Endothelial cell of umbilical vein (primary cell): ENCODE results near the gene SMAD3. TPM values are rescaled to one million over a fixed set of nuclear protein-coding genes. Genes with fewer than 3 reads are reported as not detected.
"Not testable (repeated sequence)": the region's sequence is repeated elsewhere in the genome, so short reads cannot be mapped to it uniquely, and the experiment has no call there.

Experiments used
- BruUV-seq: library from RNA; stranded (reverse); fragments of 400-500 nt; replicated peaks from 2 replicates; lab custom pipeline; 2021; lab: Mats Ljungman, UMichigan
- CTCF ChIA-PET: fragments of 300-600, 350-600 bp; sonication (Branson Sonifier 250); formaldehyde crosslinking; loops from one replicate; lab custom pipeline; 2021; ENCODE audit warnings: antibody characterized with exemption, inconsistent platforms; lab: Charles Lee
- POLR2A ChIA-PET: fragments of 300-600, 350-600 bp; sonication (Branson Sonifier 250); formaldehyde crosslinking; loops from one replicate; lab custom pipeline; 2021; ENCODE audit warnings: antibody characterized with exemption, inconsistent platforms; lab: Charles Lee
- DNase-seq: peaks from one replicate; pipeline ENCODE4 v3.0.0-alpha.2; 2011; ENCODE audit warnings: low read depth, low spot score
- FAIRE-seq: peaks from 2 replicates; lab custom pipeline; 2011; peaks lifted over from hg19 to GRCh38; lab: Jason Lieb, UNC
- H2AFZ ChIP-seq: 2 replicates; pipeline ENCODE4 v1.6.0; 2012; ENCODE audit warnings: low read depth, low read length, control low read depth, inconsistent platforms
- H3K27ac ChIP-seq: 2 replicates; pipeline ENCODE4 v1.5.1; 2011; ENCODE audit warnings: low read depth, mild to moderate bottlenecking, control low read depth, low read length, moderate library complexity; ENCODE audit not compliant: insufficient read depth
- H3K27me3 ChIP-seq, 2 experiments: 2 replicates each; pipeline versions ENCODE4 v1.6.0 to v1.6.1; 2011; ENCODE audit warnings: low read length in 2 of 2, mixed read lengths in 1 of 2; ENCODE audit not compliant: control insufficient read depth in 2 of 2, insufficient read depth in 2 of 2
- H3K36me3 ChIP-seq, 2 experiments: 2 replicates in 1 of 2; 3 replicates in 1 of 2; pipeline ENCODE4 v1.5.1; 2011; ENCODE audit warnings: low read length in 2 of 2, mild to moderate bottlenecking in 1 of 2, moderate library complexity in 1 of 2; ENCODE audit not compliant: control insufficient read depth in 2 of 2, insufficient read depth in 2 of 2; ENCODE audit errors: extremely low read depth in 1 of 2
- H3K4me1 ChIP-seq: 3 replicates; pipeline ENCODE4 v1.5.1; 2011; ENCODE audit warnings: mild to moderate bottlenecking, low read length; ENCODE audit not compliant: control insufficient read depth, insufficient read depth; ENCODE audit errors: extremely low read depth
- H3K4me2 ChIP-seq: 2 replicates; pipeline ENCODE4 v1.6.1; 2011; ENCODE audit warnings: low read length, control low read depth, mixed read lengths; ENCODE audit not compliant: insufficient read depth
- H3K4me3 ChIP-seq, 3 experiments: fragments of 200-600 bp in 1 of 3; sonication (generic), shearing (Covaris generic) in 1 of 3; replicated peaks in 1 of 3; 2 replicates each; pipeline ENCODE4 v1.5.1; 2011 to 2016; ENCODE audit warnings: control low read depth in 3 of 3, low read length in 3 of 3, mild to moderate bottlenecking in 2 of 3, inconsistent platforms in 1 of 3, low read depth in 1 of 3, moderate library complexity in 1 of 3; ENCODE audit not compliant: insufficient read depth in 1 of 3
- H3K79me2 ChIP-seq: 2 replicates; pipeline ENCODE4 v1.6.0; 2012; ENCODE audit warnings: low read length, inconsistent platforms; ENCODE audit not compliant: control insufficient read depth, insufficient read depth
- H3K9ac ChIP-seq: replicated peaks from 2 replicates; pipeline ENCODE3; 2011; ENCODE audit warnings: low read length, control low read depth; ENCODE audit not compliant: insufficient read depth; ENCODE audit errors: extremely low read depth
- H3K9me1 ChIP-seq: replicated peaks from 3 replicates; pipeline ENCODE4 v1.6.0; 2011; ENCODE audit warnings: mild to moderate bottlenecking, low read length; ENCODE audit not compliant: control insufficient read depth, insufficient read depth; ENCODE audit errors: extremely low read depth
- H3K9me3 ChIP-seq: replicated peaks from 2 replicates; pipeline ENCODE4 v1.5.1; 2012; ENCODE audit warnings: low read length, inconsistent platforms; ENCODE audit not compliant: control insufficient read depth, insufficient read depth
- H4K20me1 ChIP-seq: replicated peaks from 2 replicates; pipeline ENCODE3; 2011; ENCODE audit warnings: mild to moderate bottlenecking, low read length; ENCODE audit not compliant: control insufficient read depth, insufficient read depth; ENCODE audit errors: extremely low read depth
- CTCF ChIP-seq, 2 donors: IDR thresholded peaks; 1 replicate in 1 of 2; 2 replicates in 1 of 2; pipeline ENCODE4 v1.5.1; 2011; ENCODE audit warnings: low read length in 2 of 2, mild to moderate bottlenecking in 2 of 2, moderate library complexity in 2 of 2, control low read depth in 1 of 2, inconsistent platforms in 1 of 2, low read depth in 1 of 2; ENCODE audit not compliant: insufficient read depth in 1 of 2; ENCODE audit errors: extremely low read depth in 1 of 2
- EZH2 ChIP-seq: IDR thresholded peaks from 2 replicates; pipeline ENCODE4 v1.6.1; 2012; ENCODE audit warnings: borderline replicate concordance, low read depth, mild to moderate bottlenecking, moderate library complexity, low read length, inconsistent platforms; ENCODE audit not compliant: severe bottlenecking
- FOS ChIP-seq: IDR thresholded peaks from 2 replicates; pipeline ENCODE4 v1.6.1; 2011; ENCODE audit warnings: mild to moderate bottlenecking, low read length, moderate library complexity, borderline replicate concordance; ENCODE audit not compliant: insufficient read depth
- GATA2 ChIP-seq: IDR thresholded peaks from 2 replicates; pipeline ENCODE4 v1.7.0; 2011; ENCODE audit warnings: low read depth, mild to moderate bottlenecking, moderate library complexity, mixed read lengths, low read length; ENCODE audit not compliant: insufficient read length, insufficient read depth
- JUN ChIP-seq: IDR thresholded peaks from 2 replicates; pipeline ENCODE4 v1.6.1; 2011; ENCODE audit warnings: borderline replicate concordance, low read depth; ENCODE audit not compliant: insufficient read length, insufficient read depth
- MAX ChIP-seq: IDR thresholded peaks from 2 replicates; pipeline ENCODE4 v1.6.1; 2011; ENCODE audit not compliant: insufficient read depth, insufficient read length
- MYC ChIP-seq: IDR thresholded peaks from one replicate; pipeline ENCODE4 v1.6.1; 2011; ENCODE audit warnings: mild to moderate bottlenecking, low read depth, low read length
- POLR2A ChIP-seq: IDR thresholded peaks from 2 replicates; pipeline ENCODE4 v1.6.1; 2012; ENCODE audit warnings: low read depth, mild to moderate bottlenecking, control low read depth, low read length
- POLR2AphosphoS5 ChIP-seq: IDR thresholded peaks from 2 replicates; pipeline ENCODE4 v1.6.1; 2012; ENCODE audit warnings: low read depth, mild to moderate bottlenecking, control low read depth, low read length, moderate library complexity; ENCODE audit not compliant: insufficient read depth
- dilution Hi-C: fragments of 300-500 bp; cut with MboI; formaldehyde crosslinking; loops from one replicate; pipeline ENCODE4 v1.15.0; 2019; ENCODE audit warnings: low sequenced_read_pairs; ENCODE audit not compliant: extremely low pct_ligation_motif_present
- intact Hi-C: fragments of 100-400 bp; cut with micrococcal nuclease; formaldehyde crosslinking; loops from one replicate; pipeline ENCODE4 v1.10.0; 2022
- polyA plus RNA-seq, 4 experiments: library from polyadenylated mRNA; depleted of rRNA in 3 of 4; stranded (reverse) in 3 of 4; unstranded in 1 of 4; fragments of >200 nt; gene quantifications; 2 replicates each; pipeline versions ENCODE4 v1.2.1 to v1.2.3, GENCODE V29; 2011 to 2012; ENCODE audit warnings: missing spikeins in 1 of 4
- total RNA-seq: library from RNA; stranded (reverse); gene quantifications from 2 replicates; pipeline ENCODE4 v1.2.3, GENCODE V29; 2021

Gene SMAD3
- total and polyA plus RNA-seq, 2 donors (not counting 3 experiments of a cell fraction or from before 2014, with no cell fraction given), result 56.4 to 88.2 TPM

GRCh38 chr15:67074886-67075229 lies 9.5 kb downstream of the SMAD3 start:
- no TSS peak for BruUV-seq
- peaks cover 0 to 7% of the 10 kb centered on the region in 2 experiments for H3K36me3 ChIP-seq

GRCh38 chr15:67075555-67076135 lies 10.2 kb downstream of the SMAD3 start:
- H4K20me1 ChIP-seq, H3K9me3 ChIP-seq, H2AFZ ChIP-seq, FAIRE-seq, H3K27me3 ChIP-seq, dilution Hi-C loops, DNase-seq, H3K9ac ChIP-seq, H3K9me1 ChIP-seq, H3K4me3 ChIP-seq: not testable (repeated sequence)
- Histone ChIP-seq H3K4me2 (peak overlapping the region; percentile 12), H3K27ac (peak overlapping the region; percentile 76), H3K79me2 (peaks cover 96% of the 10 kb centered on the region), H3K4me1 (peaks cover 68% of the 10 kb centered on the region), H3K36me3 (peaks cover 0 to 12% of the 10 kb centered on the region in 2 experiments)
- ChIA-PET POLR2A (interaction anchor here (0.6 kb wide), 1 partner anchor 80 kb away, joined by 3 read pairs; no protein-coding TSS in a partner anchor), CTCF (interaction anchor here (1.0 to 1.3 kb wide), 5 partner anchors 9 to 67 kb away, joined by 3 to 4 read pairs (median 4); partner anchors contain the start of gene SMAD3)
- intact Hi-C loops, result loop anchor here (1.0 to 2.0 kb wide), 6 partner anchors 10 to 103 kb away; partner anchors contain the start of gene SMAD3
- BruUV-seq, result TSS peak; percentile 43

More at GRCh38 chr15:67074886-67075229, 9.5 kb downstream of the SMAD3 start:
- no peak for TF ChIP-seq MYC
- TF ChIP-seq MAX, result no peak
- TF ChIP-seq POLR2AphosphoS5, result no peak
- TF ChIP-seq JUN, result no peak
- TF ChIP-seq CTCF (IDR thresholded peaks at IDR 0.05; ENCODE audit: extremely low read depth in 1 of 2, insufficient read depth in 1 of 2, low read depth in 1 of 2, low read length in 2 of 2), result no peak
- TF ChIP-seq EZH2, result no peak
- TF ChIP-seq FOS, result no peak
- no peak for TF ChIP-seq POLR2A
- no peak for TF ChIP-seq GATA2
- intact Hi-C loops, result no loop called here
- Histone ChIP-seq H3K9me1 (no peaks in the 10 kb centered on the region), H2AFZ (no peak overlapping the region), H3K9me3 (no peaks in the 10 kb centered on the region), H4K20me1 (no peaks in the 10 kb centered on the region), H3K4me1 (peaks cover 64% of the 10 kb centered on the region), H3K9ac (no peak overlapping the region), H3K27me3 (no peaks in the 10 kb centered on the region), H3K4me2 (no peak overlapping the region), H3K4me3 (no peak overlapping the region), H3K79me2 (peaks cover 96% of the 10 kb centered on the region), H3K27ac (peak overlapping the region; percentile 53)
- dilution Hi-C loops, result no loop called here
- no peak for FAIRE-seq
- ChIA-PET CTCF (interaction anchor here (1.3 kb wide), 1 partner anchor 9 kb away, joined by 4 read pairs; the partner anchor contains the start of gene SMAD3), POLR2A (no interaction called here)
- DNase-seq, result no peak
